HCT116 (cell line): Measurements from ENCODE around the gene CABP2. TPM values are rescaled to one million over a fixed set of nuclear protein-coding genes. Genes with fewer than 3 reads are reported as not detected.

ENCODE experiments used
- ATAC-seq: fragments of 200-7000 bp; cut with Tn5 transposase; 2 replicates; pipeline ENCODE4 v1.9.1; 2020; ENCODE audit warnings: mild to moderate bottlenecking, moderate library complexity
- BruUV-seq: library from RNA; stranded (reverse); fragments of 400-500 nt; replicated peaks from 2 replicates; lab custom pipeline; 2021; lab: Mats Ljungman, UMichigan
- CTCF ChIA-PET: fragments of 300-600 bp; sonication (Branson Sonifier 250); formaldehyde crosslinking; loops from one replicate; lab custom pipeline; 2021; ENCODE audit warnings: antibody characterized with exemption; lab: Charles Lee
- POLR2A ChIA-PET: fragments of 300-600, 350-600 bp; sonication (Branson Sonifier 250); formaldehyde crosslinking; loops from one replicate; lab custom pipeline; 2021; ENCODE audit warnings: antibody characterized with exemption; lab: Charles Lee
- RAD21 ChIA-PET, 2 experiments: fragments of 300-600 bp; sonication (Branson Sonifier 250); formaldehyde crosslinking; loops; one replicate each; lab custom pipeline; 2023; ENCODE audit warnings: low total read pairs in 2 of 2; ENCODE audit not compliant: uncharacterized antibody in 2 of 2, unreplicated experiment in 2 of 2, low non-redundant PET in 1 of 2; lab: Charles Lee
- DNase-seq: peaks from one replicate; pipeline ENCODE4 v3.0.0-alpha.2; 2010; ENCODE audit warnings: low read depth, low spot score
- H2AFZ ChIP-seq: fragments of 200-600 bp; shearing (Covaris generic), sonication (generic); 2 replicates; pipeline ENCODE4 v1.6.1; 2017; ENCODE audit warnings: low read depth, mixed run types, mixed read lengths, antibody characterized with exemption, low read length; ENCODE audit not compliant: poor library complexity, severe bottlenecking
- H3K27ac ChIP-seq: 2 replicates; pipeline ENCODE4 v1.5.1; 2012; ENCODE audit warnings: low read depth, low read length
- H3K27me3 ChIP-seq: fragments of 200-600 bp; sonication (generic); 2 replicates; pipeline ENCODE4 v1.6.1; 2016; ENCODE audit warnings: mixed run types, low read length, mixed read lengths; ENCODE audit not compliant: insufficient read depth
- H3K36me3 ChIP-seq, 2 experiments: fragments of 200-500 bp in 1 of 2; fragments of 200-600 bp in 1 of 2; sonication (Bioruptor generic) in 1 of 2; sonication (generic) in 1 of 2; 2 replicates each; pipeline versions ENCODE4 v1.5.1 to v1.6.1; 2014 to 2016; ENCODE audit warnings: low read length in 2 of 2, inconsistent platforms in 1 of 2, mixed read lengths in 1 of 2, mixed run types in 1 of 2; ENCODE audit not compliant: insufficient read depth in 2 of 2, control insufficient read depth in 1 of 2
- H3K4me1 ChIP-seq, 2 experiments: fragments of 200-600 bp in 1 of 2; sonication (generic) in 1 of 2; 2 replicates each; pipeline versions ENCODE4 v1.5.1 to v1.6.1; 2012 to 2017; ENCODE audit warnings: low read length in 2 of 2, inconsistent platforms in 1 of 2, mild to moderate bottlenecking in 1 of 2, mixed read lengths in 1 of 2, mixed run types in 1 of 2, moderate library complexity in 1 of 2; ENCODE audit not compliant: insufficient read depth in 2 of 2, control insufficient read depth in 1 of 2
- H3K4me2 ChIP-seq: fragments of 200-600 bp; sonication (generic); 2 replicates; pipeline ENCODE4 v1.6.1; 2017; ENCODE audit warnings: mixed run types, low read length, mixed read lengths
- H3K4me3 ChIP-seq, 2 experiments: fragments of 200-600 bp in 1 of 2; sonication (generic) in 1 of 2; replicated peaks in 1 of 2; 2 replicates each; pipeline ENCODE4 v1.5.1; 2011 to 2016; ENCODE audit warnings: low read length in 2 of 2, control low read depth in 1 of 2, low read depth in 1 of 2, mild to moderate bottlenecking in 1 of 2, mixed read lengths in 1 of 2, mixed run types in 1 of 2
- H3K79me2 ChIP-seq: fragments of 200-600 bp; sonication (generic); 2 replicates; pipeline ENCODE4 v1.6.1; 2017; ENCODE audit warnings: mild to moderate bottlenecking, mixed run types, low read length, moderate library complexity, mixed read lengths; ENCODE audit not compliant: insufficient read depth
- H3K9ac ChIP-seq: fragments of 200-600 bp; sonication (generic); 2 replicates; pipeline ENCODE4 v1.6.1; 2016; ENCODE audit warnings: low read length, mixed read lengths
- H3K9me2 ChIP-seq: fragments of 200-600 bp; sonication (generic), shearing (Covaris generic); 2 replicates; pipeline ENCODE4 v1.6.1; 2017; ENCODE audit warnings: mixed run types, mild to moderate bottlenecking, moderate library complexity; ENCODE audit not compliant: insufficient read depth
- H3K9me3 ChIP-seq, 2 experiments: fragments of 200-500 bp in 1 of 2; fragments of 200-600 bp in 1 of 2; sonication (Bioruptor generic) in 1 of 2; sonication (generic) in 1 of 2; 2 replicates each; pipeline ENCODE4 v1.6.1; 2014 to 2017; ENCODE audit warnings: low read length in 2 of 2, mixed read lengths in 2 of 2, inconsistent platforms in 1 of 2, low read depth in 1 of 2, mild to moderate bottlenecking in 1 of 2, mixed run types in 1 of 2, moderate library complexity in 1 of 2; ENCODE audit not compliant: control insufficient read depth in 1 of 2, insufficient read depth in 1 of 2
- H4K20me1 ChIP-seq: fragments of 200-600 bp; sonication (generic), shearing (Covaris generic); 2 replicates; pipeline ENCODE4 v1.6.1; 2017; ENCODE audit warnings: mixed run types, mild to moderate bottlenecking, moderate library complexity; ENCODE audit not compliant: insufficient read depth
- ATF3 ChIP-seq: IDR thresholded peaks from 2 replicates; pipeline ENCODE4 v1.6.1; 2012
- CEBPB ChIP-seq: IDR thresholded peaks from 2 replicates; pipeline ENCODE4 v1.6.1; 2012; ENCODE audit warnings: low read depth
- EGR1 ChIP-seq: IDR thresholded peaks from 2 replicates; pipeline ENCODE4 v1.6.1; 2012; ENCODE audit warnings: low read depth
- EZH2 ChIP-seq: fragments of 200-600 bp; sonication (generic); IDR thresholded peaks from 2 replicates; pipeline ENCODE4 v1.6.1; 2017; ENCODE audit warnings: antibody characterized with exemption, mixed run types
- FOSL1 ChIP-seq: IDR thresholded peaks from 2 replicates; pipeline ENCODE4 v1.6.1; 2012; ENCODE audit warnings: low read depth
- POLR2AphosphoS5 ChIP-seq: IDR thresholded peaks from 2 replicates; pipeline ENCODE4 v1.6.1; 2011; ENCODE audit warnings: mild to moderate bottlenecking, low read depth, low read length, moderate library complexity
- RAD21 ChIP-seq: IDR thresholded peaks from 2 replicates; pipeline ENCODE4 v1.6.1; 2012; ENCODE audit warnings: low read depth, mild to moderate bottlenecking
- SRF ChIP-seq: IDR thresholded peaks from 2 replicates; pipeline ENCODE4 v1.6.1; 2012; ENCODE audit warnings: low read depth
- TCF7L2 ChIP-seq: IDR thresholded peaks from 2 replicates; pipeline ENCODE4 v1.7.0; 2011; ENCODE audit warnings: borderline replicate concordance, inconsistent platforms; ENCODE audit not compliant: insufficient read depth, insufficient read length; ENCODE audit errors: extremely low read depth
- ZBTB33 ChIP-seq: IDR thresholded peaks from 2 replicates; pipeline ENCODE4 v1.6.1; 2011; ENCODE audit warnings: mild to moderate bottlenecking, low read length, moderate library complexity; ENCODE audit not compliant: insufficient replicate concordance; ENCODE audit errors: extremely low read depth
- ZNF274 ChIP-seq: fragments of 200-500 bp; sonication (Bioruptor generic); IDR thresholded peaks from 2 replicates; pipeline ENCODE4 v1.6.1; 2014; ENCODE audit warnings: mild to moderate bottlenecking, low read depth, low read length, inconsistent platforms
- intact Hi-C: fragments of 100-400 bp; cut with micrococcal nuclease; formaldehyde crosslinking; loops from 2 replicates; pipeline ENCODE4 v1.10.0; 2022
- total RNA-seq: library from RNA; stranded (reverse); gene quantifications from one replicate; pipeline ENCODE4 v1.2.1, GENCODE V29; 2021; ENCODE audit not compliant: unreplicated experiment
- TF ChIP-seq, protein P1 (sequence below), 3 experiments: fragments of 200-600 bp in 1 of 3; sonication (generic) in 1 of 3; IDR thresholded peaks in 2 of 3; conservative IDR thresholded peaks in 1 of 3; 2 replicates each; pipeline ENCODE4 v1.5.1; 2012 to 2017; ENCODE audit warnings: low read depth in 2 of 3, low read length in 2 of 3, antibody characterized with exemption in 1 of 3, borderline replicate concordance in 1 of 3, control low read depth in 1 of 3, mild to moderate bottlenecking in 1 of 3, mixed read lengths in 1 of 3, mixed run types in 1 of 3, moderate library complexity in 1 of 3; ENCODE audit not compliant: insufficient read depth in 1 of 3
- TF ChIP-seq, protein P2 (sequence below): IDR thresholded peaks from 2 replicates; pipeline ENCODE4 v1.6.1; 2012

The CABP2 gene
- total RNA-seq, 1 experiment from 2014 or later: not detected

DNA sequence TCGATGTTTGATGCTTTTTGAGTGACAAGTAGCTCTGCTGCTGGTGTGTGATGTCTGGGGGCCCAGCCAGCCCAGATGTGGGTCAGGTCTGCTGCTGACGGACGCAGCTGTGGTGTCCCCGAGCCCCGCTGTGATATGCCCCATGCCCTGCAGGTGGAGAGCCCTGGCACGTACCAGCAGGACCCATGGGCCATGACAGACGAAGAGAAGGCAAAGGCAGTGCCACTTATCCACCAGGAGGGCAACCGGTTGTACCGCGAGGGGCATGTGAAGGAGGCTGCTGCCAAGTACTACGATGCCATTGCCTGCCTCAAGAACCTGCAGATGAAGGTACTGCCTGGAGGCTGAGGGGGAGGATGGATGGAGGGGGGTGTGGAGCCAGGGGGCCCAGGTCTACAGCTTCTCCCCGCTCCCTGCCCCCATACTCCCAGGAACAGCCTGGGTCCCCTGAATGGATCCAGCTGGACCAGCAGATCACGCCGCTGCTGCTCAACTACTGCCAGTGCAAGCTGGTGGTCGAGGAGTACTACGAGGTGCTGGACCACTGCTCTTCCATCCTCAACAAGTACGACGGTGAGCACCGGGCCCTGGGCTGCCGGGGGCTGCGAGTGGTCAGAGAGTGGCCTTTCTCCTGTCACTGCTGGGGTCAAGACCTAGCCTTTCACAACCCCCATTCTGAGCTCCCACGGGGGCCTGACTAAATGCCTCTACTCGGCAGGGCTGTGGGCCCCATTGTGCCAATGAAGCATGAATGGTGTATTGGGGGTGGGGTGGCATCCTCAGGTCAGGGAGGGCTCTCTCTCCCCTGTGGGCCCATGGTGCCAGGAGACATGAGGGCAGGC, 33.1 kb downstream of the CABP2 start:
- Histone ChIP-seq H3K27ac (no peak overlapping the region), H2AFZ (no peak overlapping the region), H3K9me3 (no peaks in the 10 kb centered on the region), H3K4me1 (peaks cover 7 to 13% of the 10 kb centered on the region in 2 experiments; a peak in 3 of 4 replicates), H3K27me3 (no peaks in the 10 kb centered on the region), H3K4me3 (no peak overlapping the region), H3K9ac (no peak overlapping the region), H4K20me1 (no peaks in the 10 kb centered on the region), H3K9me2 (no peaks in the 10 kb centered on the region), H3K79me2 (no peaks in the 10 kb centered on the region), H3K36me3 (no peaks in the 10 kb centered on the region; a peak in 2 of 4 replicates), H3K4me2 (no peak overlapping the region)
- DNase-seq: no peak
- ChIA-PET CTCF (no interaction called here), RAD21 (no interaction called here), POLR2A (no interaction called here)
- no peak for ATAC-seq
- TSS peak; percentile 54 for BruUV-seq
- TF ChIP-seq SRF: no peak
- TF ChIP-seq EGR1: no peak
- no peak for TF ChIP-seq EZH2
- TF ChIP-seq, protein P1, sequence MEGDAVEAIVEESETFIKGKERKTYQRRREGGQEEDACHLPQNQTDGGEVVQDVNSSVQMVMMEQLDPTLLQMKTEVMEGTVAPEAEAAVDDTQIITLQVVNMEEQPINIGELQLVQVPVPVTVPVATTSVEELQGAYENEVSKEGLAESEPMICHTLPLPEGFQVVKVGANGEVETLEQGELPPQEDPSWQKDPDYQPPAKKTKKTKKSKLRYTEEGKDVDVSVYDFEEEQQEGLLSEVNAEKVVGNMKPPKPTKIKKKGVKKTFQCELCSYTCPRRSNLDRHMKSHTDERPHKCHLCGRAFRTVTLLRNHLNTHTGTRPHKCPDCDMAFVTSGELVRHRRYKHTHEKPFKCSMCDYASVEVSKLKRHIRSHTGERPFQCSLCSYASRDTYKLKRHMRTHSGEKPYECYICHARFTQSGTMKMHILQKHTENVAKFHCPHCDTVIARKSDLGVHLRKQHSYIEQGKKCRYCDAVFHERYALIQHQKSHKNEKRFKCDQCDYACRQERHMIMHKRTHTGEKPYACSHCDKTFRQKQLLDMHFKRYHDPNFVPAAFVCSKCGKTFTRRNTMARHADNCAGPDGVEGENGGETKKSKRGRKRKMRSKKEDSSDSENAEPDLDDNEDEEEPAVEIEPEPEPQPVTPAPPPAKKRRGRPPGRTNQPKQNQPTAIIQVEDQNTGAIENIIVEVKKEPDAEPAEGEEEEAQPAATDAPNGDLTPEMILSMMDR (IDR thresholded peaks at IDR 0.05 in 2 of 3, conservative IDR thresholded peaks at IDR 0.05 in 1 of 3; ENCODE audit: borderline replicate concordance in 1 of 3, insufficient read depth in 1 of 3, low read depth in 2 of 3, low read length in 2 of 3): no peak
- no peak for TF ChIP-seq FOSL1
- no peak for TF ChIP-seq RAD21
- TF ChIP-seq ATF3: no peak
- TF ChIP-seq CEBPB: no peak
- TF ChIP-seq, protein P2, sequence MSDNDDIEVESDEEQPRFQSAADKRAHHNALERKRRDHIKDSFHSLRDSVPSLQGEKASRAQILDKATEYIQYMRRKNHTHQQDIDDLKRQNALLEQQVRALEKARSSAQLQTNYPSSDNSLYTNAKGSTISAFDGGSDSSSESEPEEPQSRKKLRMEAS: no peak
- no peak for TF ChIP-seq TCF7L2
- no peak for TF ChIP-seq ZNF274
- no peak for TF ChIP-seq ZBTB33
- no peak for TF ChIP-seq POLR2AphosphoS5
- intact Hi-C loops: no loop called here
